H9 (cell line): ENCODE results near the gene UNC13C. TPM values are rescaled to one million over a fixed set of nuclear protein-coding genes. Genes with fewer than 3 reads are reported as not detected.

Experiments
- DNase-seq: peaks from one replicate; pipeline ENCODE4 v3.0.0-alpha.2; 2017
- H2AFZ ChIP-seq: one replicate; pipeline ENCODE4 v1.6.1; 2013; ENCODE audit warnings: mild to moderate bottlenecking, low read length, control low read depth, moderate library complexity
- H2AK5ac ChIP-seq: 2 replicates; pipeline ENCODE4 v1.6.1; 2013; ENCODE audit warnings: low read length, control low read depth, mixed read lengths; ENCODE audit not compliant: insufficient read length
- H2BK120ac ChIP-seq: one replicate; pipeline ENCODE4 v1.6.1; 2013; ENCODE audit warnings: low read depth, mild to moderate bottlenecking, low read length, control low read depth, inconsistent platforms; ENCODE audit not compliant: poor library complexity, severe bottlenecking
- H2BK12ac ChIP-seq: 2 replicates; pipeline ENCODE4 v1.6.1; 2013; ENCODE audit warnings: low read length, control low read depth, mixed read lengths, low read depth; ENCODE audit not compliant: insufficient read length
- H2BK15ac ChIP-seq: 2 replicates; pipeline ENCODE4 v1.6.1; 2013; ENCODE audit warnings: low read depth, low read length, control low read depth
- H2BK20ac ChIP-seq: one replicate; pipeline ENCODE4 v1.6.1; 2013; ENCODE audit warnings: low read depth, mild to moderate bottlenecking, low read length, control low read depth, inconsistent platforms; ENCODE audit not compliant: poor library complexity, severe bottlenecking
- H2BK5ac ChIP-seq: 2 replicates; pipeline ENCODE4 v1.6.1; 2013; ENCODE audit warnings: low read length, control low read depth, mixed read lengths; ENCODE audit not compliant: insufficient read length
- H3K14ac ChIP-seq: 2 replicates; pipeline ENCODE4 v1.6.1; 2013; ENCODE audit warnings: low read length, control low read depth; ENCODE audit not compliant: insufficient read depth
- H3K18ac ChIP-seq: 2 replicates; pipeline ENCODE4 v1.6.1; 2013; ENCODE audit warnings: low read depth, mild to moderate bottlenecking, mixed read lengths, low read length, control low read depth; ENCODE audit not compliant: insufficient read length
- H3K23ac ChIP-seq: 2 replicates; pipeline ENCODE4 v1.6.1; 2013; ENCODE audit warnings: low read length, control low read depth, mixed read lengths, low read depth; ENCODE audit not compliant: insufficient read length
- H3K23me2 ChIP-seq: 2 replicates; pipeline ENCODE4 v1.6.1; 2013; ENCODE audit warnings: low read depth, mild to moderate bottlenecking, mixed read lengths, low read length, control low read depth; ENCODE audit not compliant: insufficient read length, poor library complexity, severe bottlenecking
- H3K27ac ChIP-seq: 2 replicates; pipeline ENCODE4 v1.5.1; 2013; ENCODE audit warnings: low read length, control low read depth, mixed read lengths, low read depth; ENCODE audit not compliant: insufficient read length
- H3K27me3 ChIP-seq: 2 replicates; pipeline ENCODE4 v1.6.1; 2013; ENCODE audit warnings: low read length, control low read depth, inconsistent platforms; ENCODE audit not compliant: insufficient read depth
- H3K4ac ChIP-seq: 2 replicates; pipeline ENCODE4 v1.6.1; 2013; ENCODE audit warnings: low read depth, mild to moderate bottlenecking, control low read depth, inconsistent platforms, low read length, moderate library complexity
- H3K4me1 ChIP-seq: 2 replicates; pipeline ENCODE4 v1.6.1; 2013; ENCODE audit warnings: low read length, control low read depth, inconsistent platforms; ENCODE audit not compliant: insufficient read depth
- H3K4me2 ChIP-seq: 2 replicates; pipeline ENCODE4 v1.6.1; 2013; ENCODE audit warnings: low read length, control low read depth, mixed read lengths; ENCODE audit not compliant: insufficient read length, insufficient read depth
- H3K56ac ChIP-seq: 2 replicates; pipeline ENCODE4 v1.6.1; 2013; ENCODE audit warnings: low read depth, mild to moderate bottlenecking, mixed read lengths, low read length, control low read depth; ENCODE audit not compliant: insufficient read length
- H3K79me1 ChIP-seq: 2 replicates; pipeline ENCODE4 v1.6.1; 2013; ENCODE audit warnings: low read depth, mild to moderate bottlenecking, moderate library complexity, low read length, control low read depth, inconsistent platforms; ENCODE audit not compliant: insufficient read depth, poor library complexity, severe bottlenecking
- H3K79me2 ChIP-seq: 2 replicates; pipeline ENCODE4 v1.6.1; 2013; ENCODE audit warnings: low read length, control low read depth, inconsistent platforms; ENCODE audit not compliant: insufficient read depth
- H3K9ac ChIP-seq: 2 replicates; pipeline ENCODE4 v1.6.1; 2013; ENCODE audit warnings: low read length, control low read depth, mixed read lengths; ENCODE audit not compliant: insufficient read length; ENCODE audit errors: extremely low read depth
- H3K9me3 ChIP-seq: one replicate; pipeline ENCODE4 v1.6.1; 2013; ENCODE audit warnings: low read depth, low read length, inconsistent platforms; ENCODE audit not compliant: control insufficient read depth
- H3T11ph ChIP-seq: one replicate; pipeline ENCODE4 v1.6.1; 2013; ENCODE audit warnings: mild to moderate bottlenecking, low read length, control low read depth, inconsistent platforms
- H4K20me1 ChIP-seq: one replicate; pipeline ENCODE4 v1.6.1; 2013; ENCODE audit not compliant: control insufficient read depth, insufficient read length, insufficient read depth
- H4K5ac ChIP-seq: 2 replicates; pipeline ENCODE4 v1.6.1; 2013; ENCODE audit warnings: low read depth, mild to moderate bottlenecking, mixed read lengths, low read length, control low read depth; ENCODE audit not compliant: insufficient read length
- H4K8ac ChIP-seq: replicated peaks from 2 replicates; pipeline ENCODE4 v1.6.1; 2013; ENCODE audit warnings: low read length, control low read depth, mixed read lengths, low read depth; ENCODE audit not compliant: insufficient read length
- H4K91ac ChIP-seq: 2 replicates; pipeline ENCODE4 v1.6.1; 2013; ENCODE audit warnings: low read depth, mild to moderate bottlenecking, moderate library complexity, mixed read lengths, low read length, control low read depth; ENCODE audit not compliant: insufficient read length
- H3K27ac Mint-ChIP-seq, 3 experiments: 2 replicates in 2 of 3; 3 replicates in 1 of 3; pipeline ENCODE4 v1.8.0; 2020 to 2021; ENCODE audit warnings: mixed read lengths in 3 of 3, mild to moderate bottlenecking in 1 of 3, moderate library complexity in 1 of 3
- H3K27me3 Mint-ChIP-seq: 2 replicates; pipeline ENCODE4 v1.8.0; 2021; ENCODE audit warnings: low read depth, mild to moderate bottlenecking, moderate library complexity, mixed read lengths
- H3K36me3 Mint-ChIP-seq, 3 experiments: 2 replicates in 2 of 3; 3 replicates in 1 of 3; pipeline ENCODE4 v1.8.0; 2020 to 2021; ENCODE audit warnings: low read depth in 3 of 3, mixed read lengths in 3 of 3; ENCODE audit not compliant: insufficient read depth in 1 of 3
- H3K4me1 Mint-ChIP-seq, 2 experiments: 2 replicates each; pipeline ENCODE4 v1.8.0; 2020; ENCODE audit warnings: mixed read lengths in 2 of 2
- H3K4me3 Mint-ChIP-seq, 2 experiments: 2 replicates in 1 of 2; 3 replicates in 1 of 2; pipeline ENCODE4 v1.8.0; 2020 to 2021; ENCODE audit warnings: mild to moderate bottlenecking in 2 of 2, mixed read lengths in 2 of 2, moderate library complexity in 1 of 2
- H3K9me3 Mint-ChIP-seq, 2 experiments: 2 replicates in 1 of 2; 3 replicates in 1 of 2; pipeline ENCODE4 v1.8.0; 2020; ENCODE audit warnings: mild to moderate bottlenecking in 2 of 2, mixed read lengths in 2 of 2, moderate library complexity in 1 of 2
- WGBS: extraction: QIAGEN DNeasy Blood & Tissue Kit; methylation state at CpG from one replicate; pipeline ENCODE4 v1.1.7; 2013; ENCODE audit warnings: missing lambda C conversion rate, low lambda C conversion rate, mixed read lengths; ENCODE audit not compliant: insufficient read length; ENCODE audit errors: extremely low coverage; 5-methylcytosine and 5-hydroxymethylcytosine counted together
- total RNA-seq: library from RNA; stranded (reverse); gene quantifications from 2 replicates; pipeline ENCODE4 v1.2.1, GENCODE V29; 2021
- TF ChIP-seq, protein P1 (sequence below): fragments of 200-600 bp; sonication (generic); conservative IDR thresholded peaks from 3 replicates; pipeline ENCODE4 v1.8.0; 2021; ENCODE audit warnings: antibody characterized with exemption, mild to moderate bottlenecking

UNC13C gene
- total RNA-seq, 1 experiment from 2014 or later: 0.02 TPM

DNA sequence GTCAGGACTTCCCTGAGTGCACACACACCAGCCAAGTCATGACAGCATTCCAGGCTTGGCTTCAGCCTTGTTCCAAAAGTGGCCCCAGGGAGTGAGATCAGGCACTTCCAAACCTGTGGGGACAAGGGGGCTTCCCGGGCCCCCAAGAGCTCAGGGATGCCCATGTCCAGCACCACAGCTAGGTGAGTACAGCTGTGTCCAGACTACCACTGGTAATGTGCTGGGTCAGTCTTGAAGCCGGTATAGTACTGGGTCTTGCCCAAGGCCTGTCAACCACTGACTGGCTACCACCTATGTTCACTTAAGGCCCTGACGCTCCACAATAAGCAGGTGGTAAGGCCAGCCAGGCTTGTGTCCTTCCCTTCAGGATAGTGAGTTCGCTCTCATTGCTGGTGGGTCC lies 249.3 kb downstream of the UNC13C start:
- no peak overlapping the region for H2BK5ac ChIP-seq
- no peak overlapping the region for H2AK5ac ChIP-seq
- no peak overlapping the region for H4K8ac ChIP-seq
- H4K91ac ChIP-seq: no peak overlapping the region
- Mint-ChIP-seq H3K27ac (no peak overlapping the region), H3K4me3 (no peak overlapping the region), H3K36me3 (peaks cover 2 to 6% (median 4%) of the 10 kb centered on the region in 3 experiments; a peak in 5 of 7 replicates), H3K4me1 (no peaks in the 10 kb centered on the region), H3K9me3 (peaks cover 17 to 32% of the 10 kb centered on the region in 2 experiments; a peak in 4 of 5 replicates), H3K27me3 (peaks cover 4% of the 10 kb centered on the region)
- WGBS: no CpG with 5 or more reads among the region's 4 CpGs
- H2BK120ac ChIP-seq: no peak overlapping the region
- no peak overlapping the region for H3K18ac ChIP-seq
- H2BK15ac ChIP-seq: no peak overlapping the region
- H3K9me3 ChIP-seq: no peaks in the 10 kb centered on the region
- H4K20me1 ChIP-seq: no peaks in the 10 kb centered on the region
- H3K23me2 ChIP-seq: no peaks in the 10 kb centered on the region
- DNase-seq: no peak
- no peaks in the 10 kb centered on the region for H3K79me2 ChIP-seq
- H3K27ac ChIP-seq: no peak overlapping the region
- no peak overlapping the region for H2AFZ ChIP-seq
- H3K9ac ChIP-seq: no peak overlapping the region
- no peaks in the 10 kb centered on the region for H3K4me1 ChIP-seq
- H3K4ac ChIP-seq: no peak overlapping the region
- H3K79me1 ChIP-seq: no peaks in the 10 kb centered on the region
- no peak overlapping the region for H3K14ac ChIP-seq
- no peak overlapping the region for H2BK12ac ChIP-seq
- H3K23ac ChIP-seq: no peak overlapping the region
- no peak overlapping the region for H4K5ac ChIP-seq
- TF ChIP-seq, protein P1, sequence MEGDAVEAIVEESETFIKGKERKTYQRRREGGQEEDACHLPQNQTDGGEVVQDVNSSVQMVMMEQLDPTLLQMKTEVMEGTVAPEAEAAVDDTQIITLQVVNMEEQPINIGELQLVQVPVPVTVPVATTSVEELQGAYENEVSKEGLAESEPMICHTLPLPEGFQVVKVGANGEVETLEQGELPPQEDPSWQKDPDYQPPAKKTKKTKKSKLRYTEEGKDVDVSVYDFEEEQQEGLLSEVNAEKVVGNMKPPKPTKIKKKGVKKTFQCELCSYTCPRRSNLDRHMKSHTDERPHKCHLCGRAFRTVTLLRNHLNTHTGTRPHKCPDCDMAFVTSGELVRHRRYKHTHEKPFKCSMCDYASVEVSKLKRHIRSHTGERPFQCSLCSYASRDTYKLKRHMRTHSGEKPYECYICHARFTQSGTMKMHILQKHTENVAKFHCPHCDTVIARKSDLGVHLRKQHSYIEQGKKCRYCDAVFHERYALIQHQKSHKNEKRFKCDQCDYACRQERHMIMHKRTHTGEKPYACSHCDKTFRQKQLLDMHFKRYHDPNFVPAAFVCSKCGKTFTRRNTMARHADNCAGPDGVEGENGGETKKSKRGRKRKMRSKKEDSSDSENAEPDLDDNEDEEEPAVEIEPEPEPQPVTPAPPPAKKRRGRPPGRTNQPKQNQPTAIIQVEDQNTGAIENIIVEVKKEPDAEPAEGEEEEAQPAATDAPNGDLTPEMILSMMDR: no peak
- no peaks in the 10 kb centered on the region for H3K27me3 ChIP-seq
- H3K4me2 ChIP-seq: no peak overlapping the region
- no peak overlapping the region for H3T11ph ChIP-seq
- H3K56ac ChIP-seq: no peak overlapping the region
- no peak overlapping the region for H2BK20ac ChIP-seq
